ENCODE data around the gene ACSF2. TPM values are rescaled to one million over a fixed set of nuclear protein-coding genes. Genes with fewer than 3 reads are reported as not detected.

The ACSF2 gene
- total and polyA plus RNA-seq, 4 donors, result 10.1 to 50.7 (median 24.0) TPM

GRCh38 chr17:50459756-50460155 is 33.7 kb downstream of the ACSF2 start:
- Histone ChIP-seq H3K27me3 (ENCODE audit: control insufficient read depth, insufficient read depth, low read length) (no peaks in the 10 kb centered on the region), H3K9me3 (ENCODE audit: control insufficient read depth, insufficient read depth, low read length) (no peaks in the 10 kb centered on the region), H3K4me1 (ENCODE audit: control insufficient read depth, insufficient read depth, low read length) (no peaks in the 10 kb centered on the region), H3K4me3 (ENCODE audit: low read depth, low read length) (no peak overlapping the region), H3K27ac (ENCODE audit: low read depth, low read length) (no peak overlapping the region), H3K36me3 (ENCODE audit: control insufficient read depth, insufficient read depth, low read length) (peaks cover 23% of the 10 kb centered on the region)
- 86% methylated on average over 4 of the region's 4 CpGs for WGBS (ENCODE audit: insufficient coverage)
- no peak for DNase-seq (ENCODE audit: low read depth in 4 of 6, low spot score in 6 of 6)

- WGBS (ENCODE audit: insufficient coverage), result 96% methylated on average over 8 of the region's 9 CpGs
- H3K27ac ChIP-seq (ENCODE audit: low read depth, low read length), result no peak overlapping the region
- no peaks in the 10 kb centered on the region for H3K4me1 ChIP-seq (ENCODE audit: control insufficient read depth, insufficient read depth, low read length)
- H3K27me3 ChIP-seq (ENCODE audit: control insufficient read depth, insufficient read depth, low read length), result no peaks in the 10 kb centered on the region
- no peak overlapping the region for H3K4me3 ChIP-seq (ENCODE audit: low read depth, low read length)
- H3K9me3 ChIP-seq (ENCODE audit: control insufficient read depth, insufficient read depth, low read length), result no peaks in the 10 kb centered on the region
- peaks cover 24% of the 10 kb centered on the region for H3K36me3 ChIP-seq (ENCODE audit: control insufficient read depth, insufficient read depth, low read length)
- DNase-seq (ENCODE audit: low read depth in 4 of 6, low spot score in 6 of 6), result no peak
Measured at GRCh38 chr17:50460831-50461526, 35.0 kb downstream of the ACSF2 start.

- Histone ChIP-seq H3K36me3 (ENCODE audit: control insufficient read depth, insufficient read depth, low read length) (peaks cover 24% of the 10 kb centered on the region), H3K9me3 (ENCODE audit: control insufficient read depth, insufficient read depth, low read length) (no peaks in the 10 kb centered on the region), H3K4me1 (ENCODE audit: control insufficient read depth, insufficient read depth, low read length) (peaks cover 4% of the 10 kb centered on the region), H3K27me3 (ENCODE audit: control insufficient read depth, insufficient read depth, low read length) (no peaks in the 10 kb centered on the region), H3K4me3 (ENCODE audit: low read depth, low read length) (no peak overlapping the region), H3K27ac (ENCODE audit: low read depth, low read length) (no peak overlapping the region)
- WGBS (ENCODE audit: insufficient coverage), result 92% methylated on average over 14 of the region's 14 CpGs
- no peak for DNase-seq (ENCODE audit: low read depth in 4 of 6, low spot score in 6 of 6)
Measured at GRCh38 chr17:50461550-50462132, 35.6 kb downstream of the ACSF2 start.

- 83% methylated on average over 6 of the region's 9 CpGs for WGBS (ENCODE audit: insufficient coverage)
- no peaks in the 10 kb centered on the region for H3K9me3 ChIP-seq (ENCODE audit: control insufficient read depth, insufficient read depth, low read length)
- H3K4me3 ChIP-seq (ENCODE audit: low read depth, low read length), result no peak overlapping the region
Measured at GRCh38 chr17:50462446-50462845, 36.4 kb downstream of the ACSF2 start.

GRCh38 chr17:50464121-50464520 is 38.1 kb downstream of the ACSF2 start:
- peaks cover 24% of the 10 kb centered on the region for H3K36me3 ChIP-seq (ENCODE audit: control insufficient read depth, insufficient read depth, low read length)
- peaks cover 15% of the 10 kb centered on the region for H3K27me3 ChIP-seq (ENCODE audit: control insufficient read depth, insufficient read depth, low read length)
- peaks cover 28% of the 10 kb centered on the region for H3K4me1 ChIP-seq (ENCODE audit: control insufficient read depth, insufficient read depth, low read length)
- DNase-seq (ENCODE audit: low read depth in 4 of 6, low spot score in 6 of 6), result no peak
- H3K9me3 ChIP-seq (ENCODE audit: control insufficient read depth, insufficient read depth, low read length), result no peaks in the 10 kb centered on the region
- no peak overlapping the region for H3K27ac ChIP-seq (ENCODE audit: low read depth, low read length)
- H3K4me3 ChIP-seq (ENCODE audit: low read depth, low read length), result no peak overlapping the region
- WGBS (ENCODE audit: insufficient coverage), result 84% methylated on average over 3 of the region's 3 CpGs

More at GRCh38 chr17:50462446-50462845, 36.4 kb downstream of the ACSF2 start:
- peaks cover 11% of the 10 kb centered on the region for H3K4me1 ChIP-seq (ENCODE audit: control insufficient read depth, insufficient read depth, low read length)
- no peaks in the 10 kb centered on the region for H3K27me3 ChIP-seq (ENCODE audit: control insufficient read depth, insufficient read depth, low read length)
- H3K27ac ChIP-seq (ENCODE audit: low read depth, low read length), result no peak overlapping the region
- H3K36me3 ChIP-seq (ENCODE audit: control insufficient read depth, insufficient read depth, low read length), result peaks cover 24% of the 10 kb centered on the region
- DNase-seq (ENCODE audit: low read depth in 4 of 6, low spot score in 6 of 6), result no peak

- H3K27me3 ChIP-seq (ENCODE audit: control insufficient read depth, insufficient read depth, low read length), result peaks cover 22% of the 10 kb centered on the region
- no peak for DNase-seq (ENCODE audit: low read depth in 4 of 6, low spot score in 6 of 6)
- H3K36me3 ChIP-seq (ENCODE audit: control insufficient read depth, insufficient read depth, low read length), result peaks cover 24% of the 10 kb centered on the region
- H3K4me1 ChIP-seq (ENCODE audit: control insufficient read depth, insufficient read depth, low read length), result peaks cover 34% of the 10 kb centered on the region
- no peak overlapping the region for H3K4me3 ChIP-seq (ENCODE audit: low read depth, low read length)
- H3K27ac ChIP-seq (ENCODE audit: low read depth, low read length), result no peak overlapping the region
- no peaks in the 10 kb centered on the region for H3K9me3 ChIP-seq (ENCODE audit: control insufficient read depth, insufficient read depth, low read length)
- WGBS (ENCODE audit: insufficient coverage), result 60% methylated on average over 2 of the region's 4 CpGs
Measured at GRCh38 chr17:50464736-50465135, 38.7 kb downstream of the ACSF2 start.

GRCh38 chr17:50465171-50465570 is 39.2 kb downstream of the ACSF2 start:
- H3K4me3 ChIP-seq (ENCODE audit: low read depth, low read length), result no peak overlapping the region
- H3K27me3 ChIP-seq (ENCODE audit: control insufficient read depth, insufficient read depth, low read length), result peaks cover 26% of the 10 kb centered on the region
- H3K36me3 ChIP-seq (ENCODE audit: control insufficient read depth, insufficient read depth, low read length), result peaks cover 24% of the 10 kb centered on the region
- H3K27ac ChIP-seq (ENCODE audit: low read depth, low read length), result no peak overlapping the region
- WGBS (ENCODE audit: insufficient coverage), result 93% methylated on average over 6 of the region's 6 CpGs
- H3K9me3 ChIP-seq (ENCODE audit: control insufficient read depth, insufficient read depth, low read length), result no peaks in the 10 kb centered on the region
- peaks cover 37% of the 10 kb centered on the region for H3K4me1 ChIP-seq (ENCODE audit: control insufficient read depth, insufficient read depth, low read length)
- no peak for DNase-seq (ENCODE audit: low read depth in 4 of 6, low spot score in 6 of 6)

GRCh38 chr17:50465635-50466034 is 39.6 kb downstream of the ACSF2 start:
- DNase-seq (ENCODE audit: low read depth in 4 of 6, low spot score in 6 of 6), result no peak
- Histone ChIP-seq H3K4me1 (ENCODE audit: control insufficient read depth, insufficient read depth, low read length) (peaks cover 40% of the 10 kb centered on the region), H3K27me3 (ENCODE audit: control insufficient read depth, insufficient read depth, low read length) (peaks cover 29% of the 10 kb centered on the region), H3K36me3 (ENCODE audit: control insufficient read depth, insufficient read depth, low read length) (peaks cover 23% of the 10 kb centered on the region), H3K27ac (ENCODE audit: low read depth, low read length) (no peak overlapping the region), H3K4me3 (ENCODE audit: low read depth, low read length) (no peak overlapping the region), H3K9me3 (ENCODE audit: control insufficient read depth, insufficient read depth, low read length) (no peaks in the 10 kb centered on the region)
- 95% methylated on average over 8 of the region's 9 CpGs for WGBS (ENCODE audit: insufficient coverage)

GRCh38 chr17:50466371-50467113 is 40.5 kb downstream of the ACSF2 start:
- Histone ChIP-seq H3K4me1 (ENCODE audit: control insufficient read depth, insufficient read depth, low read length) (peaks cover 48% of the 10 kb centered on the region), H3K9me3 (ENCODE audit: control insufficient read depth, insufficient read depth, low read length) (no peaks in the 10 kb centered on the region), H3K36me3 (ENCODE audit: control insufficient read depth, insufficient read depth, low read length) (peaks cover 18% of the 10 kb centered on the region), H3K27ac (ENCODE audit: low read depth, low read length) (no peak overlapping the region), H3K4me3 (ENCODE audit: low read depth, low read length) (no peak overlapping the region), H3K27me3 (ENCODE audit: control insufficient read depth, insufficient read depth, low read length) (peaks cover 31% of the 10 kb centered on the region)
- no peak for DNase-seq (ENCODE audit: low read depth in 4 of 6, low spot score in 6 of 6)
- 96% methylated on average over 8 of the region's 9 CpGs for WGBS (ENCODE audit: insufficient coverage)

Data from spinal cord (tissue), 10 donors.